Tibial nerve (tissue), 4 donors: Measurements from ENCODE around the gene SSTR3. TPM values are rescaled to one million over a fixed set of nuclear protein-coding genes. Genes with fewer than 3 reads are reported as not detected.
A peak's percentile ranks its signal among the peaks of the same experiment; 100 is the strongest.

Experiments
- DNase-seq, 2 donors: peaks; one replicate each; pipeline ENCODE4 v3.0.0-alpha.2; 2019; ENCODE audit warnings: low spot score in 2 of 2
- H3K27ac ChIP-seq, 4 donors: fragments of 200-600 bp; sonication (generic) in 3 of 4; one replicate each; pipeline ENCODE4 v1.5.1; 2017 to 2019; ENCODE audit warnings: mild to moderate bottlenecking in 1 of 4
- H3K27me3 ChIP-seq, 2 donors: fragments of 200-600 bp; sonication (generic) in 1 of 2; one replicate each; pipeline versions ENCODE4 v1.5.1 to v1.6.0; 2017 to 2019
- H3K36me3 ChIP-seq, 3 donors: fragments of 200-600 bp; sonication (generic); one replicate each; pipeline ENCODE4 v1.5.1; 2018 to 2019
- H3K4me1 ChIP-seq, 4 donors: fragments of 200-600 bp; sonication (generic) in 3 of 4; one replicate each; pipeline ENCODE4 v1.5.1; 2017 to 2019
- H3K4me3 ChIP-seq, 4 donors: fragments of 200-600 bp; sonication (generic) in 3 of 4; one replicate each; pipeline ENCODE4 v1.5.1; 2017 to 2019; ENCODE audit warnings: mild to moderate bottlenecking in 1 of 4, moderate library complexity in 1 of 4
- H3K9me3 ChIP-seq, 4 donors: fragments of 200-600 bp; sonication (generic) in 3 of 4; one replicate each; pipeline ENCODE4 v1.5.1; 2017 to 2019
- CTCF ChIP-seq, 5 experiments: fragments of 200-600 bp in 3 of 5; fragments of 450-650 bp in 2 of 5; sonication (generic) in 3 of 5; IDR thresholded peaks; one replicate each; pipeline ENCODE4 v1.5.1; 2016 to 2019; ENCODE audit warnings: antibody characterized with exemption in 5 of 5, mild to moderate bottlenecking in 3 of 5, moderate library complexity in 2 of 5
- EP300 ChIP-seq, 2 donors: sonication (generic); formaldehyde crosslinking; IDR thresholded peaks; one replicate each; pipeline ENCODE4 v1.6.1; 2017; ENCODE audit warnings: antibody characterized with exemption in 2 of 2, mild to moderate bottlenecking in 1 of 2
- POLR2A ChIP-seq, 2 donors: fragments of 450-650 bp; IDR thresholded peaks; one replicate each; pipeline ENCODE4 v1.6.1; 2017; ENCODE audit warnings: antibody characterized with exemption in 2 of 2, mild to moderate bottlenecking in 2 of 2, moderate library complexity in 2 of 2
- WGBS, 2 donors: methylation state at CpG; one replicate each; pipeline ENCODE4 v1.1.5; 2018; 5-methylcytosine and 5-hydroxymethylcytosine counted together
- total RNA-seq, 4 donors: library from RNA; depleted of rRNA; stranded (reverse); fragments of >200 nt; gene quantifications; one replicate each; pipeline ENCODE4 v1.1.0, GENCODE V29; 2016

The SSTR3 gene
- total RNA-seq, 4 donors from 2014 or later: not detected

GRCh38 chr22:37230673-37231405 is 18.6 kb upstream of the SSTR3 start:
- Histone ChIP-seq H3K27ac (peak overlapping the region in 1 of 4 donors; percentile 82), H3K4me1 (peaks cover 0 to 38% (median 5%) of the 10 kb centered on the region in 4 donors), H3K9me3 (no peaks in the 10 kb centered on the region), H3K36me3 (no peaks in the 10 kb centered on the region), H3K27me3 (peaks cover 0 to 48% of the 10 kb centered on the region in 2 donors), H3K4me3 (no peak overlapping the region)
- TF ChIP-seq CTCF (IDR thresholded peaks at IDR 0.05) (no peak), EP300 (IDR thresholded peaks at IDR 0.05) (no peak), POLR2A (IDR thresholded peaks at IDR 0.05) (no peak)
- WGBS, 2 donors: 74 to 83% methylated on average over 14 of the region's 14 CpGs
- DNase-seq: no peak

- peaks cover 0 to 31% (median 5%) of the 10 kb centered on the region in 4 donors for H3K4me1 ChIP-seq
- peak overlapping the region in 1 of 4 donors; percentile 82 for H3K27ac ChIP-seq
- no peak for DNase-seq
- 48 to 61% methylated on average over 5 to 6 of the region's 8 CpGs for WGBS, 2 donors
- TF ChIP-seq EP300 (IDR thresholded peaks at IDR 0.05): no peak
- no peak for TF ChIP-seq POLR2A (IDR thresholded peaks at IDR 0.05)
- TF ChIP-seq CTCF (IDR thresholded peaks at IDR 0.05): no peak
- no peaks in the 10 kb centered on the region for H3K9me3 ChIP-seq
- H3K4me3 ChIP-seq: no peak overlapping the region
- H3K27me3 ChIP-seq: peaks cover 0 to 40% of the 10 kb centered on the region in 2 donors
- no peaks in the 10 kb centered on the region for H3K36me3 ChIP-seq
Measured at GRCh38 chr22:37229805-37230672, 17.8 kb upstream of the SSTR3 start.

- Histone ChIP-seq H3K4me3 (no peak overlapping the region), H3K4me1 (peaks cover 0 to 27% (median 5%) of the 10 kb centered on the region in 4 donors), H3K27me3 (peaks cover 0 to 32% of the 10 kb centered on the region in 2 donors), H3K9me3 (no peaks in the 10 kb centered on the region), H3K27ac (peak overlapping the region in 1 of 4 donors; percentile 82), H3K36me3 (no peaks in the 10 kb centered on the region)
- no peak for TF ChIP-seq POLR2A (IDR thresholded peaks at IDR 0.05)
- no peak for TF ChIP-seq EP300 (IDR thresholded peaks at IDR 0.05)
- no peak for TF ChIP-seq CTCF (IDR thresholded peaks at IDR 0.05)
- 49 to 68% methylated on average over 5 to 7 of the region's 7 CpGs for WGBS, 2 donors
- DNase-seq: no peak
Measured at GRCh38 chr22:37229012-37229804, 16.9 kb upstream of the SSTR3 start.

- Histone ChIP-seq H3K9me3 (no peaks in the 10 kb centered on the region), H3K4me1 (peaks cover 0 to 27% (median 5%) of the 10 kb centered on the region in 4 donors), H3K36me3 (no peaks in the 10 kb centered on the region), H3K4me3 (no peak overlapping the region), H3K27ac (peak overlapping the region in 1 of 4 donors; percentile 82), H3K27me3 (peaks cover 0 to 23% of the 10 kb centered on the region in 2 donors)
- 52 to 53% methylated on average over 20 of the region's 20 CpGs for WGBS, 2 donors
- DNase-seq: no peak
- TF ChIP-seq EP300 (IDR thresholded peaks at IDR 0.05) (no peak), CTCF (IDR thresholded peaks at IDR 0.05) (no peak), POLR2A (IDR thresholded peaks at IDR 0.05) (no peak)
Measured at GRCh38 chr22:37228106-37229011, 16.1 kb upstream of the SSTR3 start.
